Measurements from ENCODE around the gene NGEF.

DNA sequence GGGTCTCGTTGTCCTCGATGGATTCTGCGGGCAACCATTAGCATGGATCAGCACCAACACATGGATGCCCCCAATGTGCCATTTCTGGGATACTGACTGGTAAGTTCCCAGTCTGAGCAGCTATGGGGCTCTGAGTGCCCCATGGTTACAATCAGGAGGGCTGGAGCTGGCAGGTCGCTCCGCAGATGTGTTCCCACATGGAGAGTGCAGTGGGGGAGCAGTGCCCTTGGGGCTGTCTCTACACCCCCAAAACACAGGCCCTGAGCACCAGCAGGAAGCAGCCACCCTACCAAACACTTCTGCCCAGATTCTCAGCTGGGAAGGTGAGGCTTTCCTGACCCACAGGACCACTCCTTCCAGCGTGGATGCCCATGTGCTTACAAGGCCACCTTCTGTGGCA, 8.0 kb downstream of the NGEF start:
- TF ChIP-seq, protein P1, sequence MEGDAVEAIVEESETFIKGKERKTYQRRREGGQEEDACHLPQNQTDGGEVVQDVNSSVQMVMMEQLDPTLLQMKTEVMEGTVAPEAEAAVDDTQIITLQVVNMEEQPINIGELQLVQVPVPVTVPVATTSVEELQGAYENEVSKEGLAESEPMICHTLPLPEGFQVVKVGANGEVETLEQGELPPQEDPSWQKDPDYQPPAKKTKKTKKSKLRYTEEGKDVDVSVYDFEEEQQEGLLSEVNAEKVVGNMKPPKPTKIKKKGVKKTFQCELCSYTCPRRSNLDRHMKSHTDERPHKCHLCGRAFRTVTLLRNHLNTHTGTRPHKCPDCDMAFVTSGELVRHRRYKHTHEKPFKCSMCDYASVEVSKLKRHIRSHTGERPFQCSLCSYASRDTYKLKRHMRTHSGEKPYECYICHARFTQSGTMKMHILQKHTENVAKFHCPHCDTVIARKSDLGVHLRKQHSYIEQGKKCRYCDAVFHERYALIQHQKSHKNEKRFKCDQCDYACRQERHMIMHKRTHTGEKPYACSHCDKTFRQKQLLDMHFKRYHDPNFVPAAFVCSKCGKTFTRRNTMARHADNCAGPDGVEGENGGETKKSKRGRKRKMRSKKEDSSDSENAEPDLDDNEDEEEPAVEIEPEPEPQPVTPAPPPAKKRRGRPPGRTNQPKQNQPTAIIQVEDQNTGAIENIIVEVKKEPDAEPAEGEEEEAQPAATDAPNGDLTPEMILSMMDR (IDR thresholded peaks at IDR 0.05; ENCODE audit: low read length) = no peak
- TF ChIP-seq EZH2 (IDR thresholded peaks at IDR 0.05; ENCODE audit: borderline replicate concordance, low read length) = no peak

All from OCI-LY1 (cell line).